HCT116 (cell line): Measurements from ENCODE around the gene GFOD1. TPM values are rescaled to one million over a fixed set of nuclear protein-coding genes. Genes with fewer than 3 reads are reported as not detected.

ENCODE experiments used
- ATAC-seq: fragments of 200-7000 bp; cut with Tn5 transposase; 2 replicates; pipeline ENCODE4 v1.9.1; 2020; ENCODE audit warnings: mild to moderate bottlenecking, moderate library complexity
- BruUV-seq: library from RNA; stranded (reverse); fragments of 400-500 nt; replicated peaks from 2 replicates; lab custom pipeline; 2021; lab: Mats Ljungman, UMichigan
- CTCF ChIA-PET: fragments of 300-600 bp; sonication (Branson Sonifier 250); formaldehyde crosslinking; loops from one replicate; lab custom pipeline; 2021; ENCODE audit warnings: antibody characterized with exemption; lab: Charles Lee
- POLR2A ChIA-PET: fragments of 300-600, 350-600 bp; sonication (Branson Sonifier 250); formaldehyde crosslinking; loops from one replicate; lab custom pipeline; 2021; ENCODE audit warnings: antibody characterized with exemption; lab: Charles Lee
- RAD21 ChIA-PET, 2 experiments: fragments of 300-600 bp; sonication (Branson Sonifier 250); formaldehyde crosslinking; loops; one replicate each; lab custom pipeline; 2023; ENCODE audit warnings: low total read pairs in 2 of 2; ENCODE audit not compliant: uncharacterized antibody in 2 of 2, unreplicated experiment in 2 of 2, low non-redundant PET in 1 of 2; lab: Charles Lee
- DNase-seq: peaks from one replicate; pipeline ENCODE4 v3.0.0-alpha.2; 2010; ENCODE audit warnings: low read depth, low spot score
- H2AFZ ChIP-seq: fragments of 200-600 bp; shearing (Covaris generic), sonication (generic); 2 replicates; pipeline ENCODE4 v1.6.1; 2017; ENCODE audit warnings: low read depth, mixed run types, mixed read lengths, antibody characterized with exemption, low read length; ENCODE audit not compliant: poor library complexity, severe bottlenecking
- H3K27ac ChIP-seq: 2 replicates; pipeline ENCODE4 v1.5.1; 2012; ENCODE audit warnings: low read depth, low read length
- H3K27me3 ChIP-seq: fragments of 200-600 bp; sonication (generic); 2 replicates; pipeline ENCODE4 v1.6.1; 2016; ENCODE audit warnings: mixed run types, low read length, mixed read lengths; ENCODE audit not compliant: insufficient read depth
- H3K36me3 ChIP-seq, 2 experiments: fragments of 200-500 bp in 1 of 2; fragments of 200-600 bp in 1 of 2; sonication (Bioruptor generic) in 1 of 2; sonication (generic) in 1 of 2; 2 replicates each; pipeline versions ENCODE4 v1.5.1 to v1.6.1; 2014 to 2016; ENCODE audit warnings: low read length in 2 of 2, inconsistent platforms in 1 of 2, mixed read lengths in 1 of 2, mixed run types in 1 of 2; ENCODE audit not compliant: insufficient read depth in 2 of 2, control insufficient read depth in 1 of 2
- H3K4me1 ChIP-seq, 2 experiments: fragments of 200-600 bp in 1 of 2; sonication (generic) in 1 of 2; 2 replicates each; pipeline versions ENCODE4 v1.5.1 to v1.6.1; 2012 to 2017; ENCODE audit warnings: low read length in 2 of 2, inconsistent platforms in 1 of 2, mild to moderate bottlenecking in 1 of 2, mixed read lengths in 1 of 2, mixed run types in 1 of 2, moderate library complexity in 1 of 2; ENCODE audit not compliant: insufficient read depth in 2 of 2, control insufficient read depth in 1 of 2
- H3K4me2 ChIP-seq: fragments of 200-600 bp; sonication (generic); 2 replicates; pipeline ENCODE4 v1.6.1; 2017; ENCODE audit warnings: mixed run types, low read length, mixed read lengths
- H3K4me3 ChIP-seq, 2 experiments: fragments of 200-600 bp in 1 of 2; sonication (generic) in 1 of 2; replicated peaks in 1 of 2; 2 replicates each; pipeline ENCODE4 v1.5.1; 2011 to 2016; ENCODE audit warnings: low read length in 2 of 2, control low read depth in 1 of 2, low read depth in 1 of 2, mild to moderate bottlenecking in 1 of 2, mixed read lengths in 1 of 2, mixed run types in 1 of 2
- H3K79me2 ChIP-seq: fragments of 200-600 bp; sonication (generic); 2 replicates; pipeline ENCODE4 v1.6.1; 2017; ENCODE audit warnings: mild to moderate bottlenecking, mixed run types, low read length, moderate library complexity, mixed read lengths; ENCODE audit not compliant: insufficient read depth
- H3K9ac ChIP-seq: fragments of 200-600 bp; sonication (generic); 2 replicates; pipeline ENCODE4 v1.6.1; 2016; ENCODE audit warnings: low read length, mixed read lengths
- H3K9me2 ChIP-seq: fragments of 200-600 bp; sonication (generic), shearing (Covaris generic); 2 replicates; pipeline ENCODE4 v1.6.1; 2017; ENCODE audit warnings: mixed run types, mild to moderate bottlenecking, moderate library complexity; ENCODE audit not compliant: insufficient read depth
- H3K9me3 ChIP-seq, 2 experiments: fragments of 200-500 bp in 1 of 2; fragments of 200-600 bp in 1 of 2; sonication (Bioruptor generic) in 1 of 2; sonication (generic) in 1 of 2; 2 replicates each; pipeline ENCODE4 v1.6.1; 2014 to 2017; ENCODE audit warnings: low read length in 2 of 2, mixed read lengths in 2 of 2, inconsistent platforms in 1 of 2, low read depth in 1 of 2, mild to moderate bottlenecking in 1 of 2, mixed run types in 1 of 2, moderate library complexity in 1 of 2; ENCODE audit not compliant: control insufficient read depth in 1 of 2, insufficient read depth in 1 of 2
- H4K20me1 ChIP-seq: fragments of 200-600 bp; sonication (generic), shearing (Covaris generic); 2 replicates; pipeline ENCODE4 v1.6.1; 2017; ENCODE audit warnings: mixed run types, mild to moderate bottlenecking, moderate library complexity; ENCODE audit not compliant: insufficient read depth
- CEBPB ChIP-seq: IDR thresholded peaks from 2 replicates; pipeline ENCODE4 v1.6.1; 2012; ENCODE audit warnings: low read depth
- EGR1 ChIP-seq: IDR thresholded peaks from 2 replicates; pipeline ENCODE4 v1.6.1; 2012; ENCODE audit warnings: low read depth
- ELF1 ChIP-seq: IDR thresholded peaks from 2 replicates; pipeline ENCODE4 v1.6.1; 2012; ENCODE audit warnings: low read depth, borderline replicate concordance
- EZH2phosphoT487 ChIP-seq: fragments of 200-600 bp; IDR thresholded peaks from 2 replicates; pipeline ENCODE4 v1.6.1; 2018; ENCODE audit warnings: antibody characterized with exemption, borderline replicate concordance
- FOSL1 ChIP-seq: IDR thresholded peaks from 2 replicates; pipeline ENCODE4 v1.6.1; 2012; ENCODE audit warnings: low read depth
- SP1 ChIP-seq: IDR thresholded peaks from 2 replicates; pipeline ENCODE4 v1.6.1; 2012; ENCODE audit warnings: low read depth
- SRF ChIP-seq: IDR thresholded peaks from 2 replicates; pipeline ENCODE4 v1.6.1; 2012; ENCODE audit warnings: low read depth
- YY1 ChIP-seq: IDR thresholded peaks from 2 replicates; pipeline ENCODE4 v1.6.1; 2011; ENCODE audit warnings: low read length, low read depth, moderate library complexity, mild to moderate bottlenecking; ENCODE audit not compliant: insufficient replicate concordance; ENCODE audit errors: extremely low read depth
- ZNF274 ChIP-seq: fragments of 200-500 bp; sonication (Bioruptor generic); IDR thresholded peaks from 2 replicates; pipeline ENCODE4 v1.6.1; 2014; ENCODE audit warnings: mild to moderate bottlenecking, low read depth, low read length, inconsistent platforms
- intact Hi-C: fragments of 100-400 bp; cut with micrococcal nuclease; formaldehyde crosslinking; loops from 2 replicates; pipeline ENCODE4 v1.10.0; 2022
- total RNA-seq: library from RNA; stranded (reverse); gene quantifications from one replicate; pipeline ENCODE4 v1.2.1, GENCODE V29; 2021; ENCODE audit not compliant: unreplicated experiment
- TF ChIP-seq, protein P1 (sequence below): IDR thresholded peaks from 2 replicates; pipeline ENCODE4 v1.6.1; 2011; ENCODE audit warnings: mild to moderate bottlenecking, low read length, moderate library complexity; ENCODE audit not compliant: insufficient replicate concordance; ENCODE audit errors: extremely low read depth
- TF ChIP-seq, protein P2 (sequence below): IDR thresholded peaks from 2 replicates; pipeline ENCODE4 v1.6.1; 2012; ENCODE audit warnings: low read depth
- TF ChIP-seq, protein P3 (sequence below): IDR thresholded peaks from 2 replicates; pipeline ENCODE4 v1.6.1; 2012

GFOD1 gene
- total RNA-seq, 1 experiment from 2014 or later, result 3.8 TPM

DNA sequence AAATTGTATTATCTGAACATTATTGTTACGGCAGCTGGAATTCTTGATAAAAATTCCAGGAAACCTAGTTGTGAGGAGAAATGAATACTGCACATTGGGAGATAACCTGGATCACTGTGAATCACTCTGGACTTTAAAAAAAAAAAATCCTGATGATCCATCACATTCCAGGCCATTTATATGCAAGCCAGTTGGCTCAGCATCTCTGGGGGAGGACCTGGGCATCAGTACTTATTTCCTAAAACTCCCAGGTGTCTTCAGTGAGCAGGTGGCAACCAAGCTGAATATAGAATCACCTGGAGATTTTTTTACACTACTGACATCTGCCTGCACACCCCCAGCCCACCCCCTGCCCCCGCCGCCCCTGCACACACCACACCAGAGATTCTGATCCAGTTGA lies 47.9 kb upstream of the GFOD1 start:
- no peak overlapping the region for H3K4me3 ChIP-seq
- H3K9ac ChIP-seq, result no peak overlapping the region
- ChIA-PET RAD21 (no interaction called here), POLR2A (no interaction called here), CTCF (no interaction called here)
- no peaks in the 10 kb centered on the region for H3K27me3 ChIP-seq
- no peak overlapping the region for H3K27ac ChIP-seq
- BruUV-seq, result no TSS peak
- no peaks in the 10 kb centered on the region for H3K36me3 ChIP-seq
- no peaks in the 10 kb centered on the region for H3K9me3 ChIP-seq
- intact Hi-C loops, result no loop called here
- H3K79me2 ChIP-seq, result no peaks in the 10 kb centered on the region
- no peaks in the 10 kb centered on the region for H3K4me1 ChIP-seq
- no peaks in the 10 kb centered on the region for H3K9me2 ChIP-seq
- ATAC-seq, result no peak
- no peak overlapping the region for H3K4me2 ChIP-seq
- DNase-seq, result no peak
- no peak overlapping the region for H2AFZ ChIP-seq
- H4K20me1 ChIP-seq, result no peaks in the 10 kb centered on the region
- TF ChIP-seq, protein P1, sequence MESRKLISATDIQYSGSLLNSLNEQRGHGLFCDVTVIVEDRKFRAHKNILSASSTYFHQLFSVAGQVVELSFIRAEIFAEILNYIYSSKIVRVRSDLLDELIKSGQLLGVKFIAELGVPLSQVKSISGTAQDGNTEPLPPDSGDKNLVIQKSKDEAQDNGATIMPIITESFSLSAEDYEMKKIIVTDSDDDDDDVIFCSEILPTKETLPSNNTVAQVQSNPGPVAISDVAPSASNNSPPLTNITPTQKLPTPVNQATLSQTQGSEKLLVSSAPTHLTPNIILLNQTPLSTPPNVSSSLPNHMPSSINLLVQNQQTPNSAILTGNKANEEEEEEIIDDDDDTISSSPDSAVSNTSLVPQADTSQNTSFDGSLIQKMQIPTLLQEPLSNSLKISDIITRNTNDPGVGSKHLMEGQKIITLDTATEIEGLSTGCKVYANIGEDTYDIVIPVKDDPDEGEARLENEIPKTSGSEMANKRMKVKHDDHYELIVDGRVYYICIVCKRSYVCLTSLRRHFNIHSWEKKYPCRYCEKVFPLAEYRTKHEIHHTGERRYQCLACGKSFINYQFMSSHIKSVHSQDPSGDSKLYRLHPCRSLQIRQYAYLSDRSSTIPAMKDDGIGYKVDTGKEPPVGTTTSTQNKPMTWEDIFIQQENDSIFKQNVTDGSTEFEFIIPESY, result no peak
- no peak for TF ChIP-seq EZH2phosphoT487
- no peak for TF ChIP-seq ELF1

DNA sequence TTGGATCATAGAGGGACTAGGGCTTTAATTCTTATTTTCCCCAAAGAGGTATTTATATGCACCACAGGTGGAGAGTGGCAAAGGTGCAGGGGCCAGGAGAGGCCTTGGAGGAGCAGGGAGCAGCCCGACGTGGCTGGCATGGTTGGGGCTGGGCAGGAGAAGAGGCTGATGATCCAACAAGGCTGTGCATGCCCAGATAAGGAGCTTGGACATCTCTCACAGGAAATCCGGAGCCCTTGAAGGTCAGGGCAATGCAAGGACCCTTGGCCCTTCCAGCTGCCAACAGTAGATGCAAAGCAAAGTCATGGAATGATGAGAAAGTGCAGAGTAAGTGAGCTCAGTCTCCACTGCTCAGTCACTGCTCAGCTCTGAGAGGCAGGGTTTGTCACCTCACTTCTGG lies 47.1 kb upstream of the GFOD1 start:
- ChIA-PET CTCF (no interaction called here), RAD21 (no interaction called here), POLR2A (no interaction called here)
- no peaks in the 10 kb centered on the region for H3K79me2 ChIP-seq
- no peak overlapping the region for H3K9ac ChIP-seq
- no peaks in the 10 kb centered on the region for H4K20me1 ChIP-seq
- no peak overlapping the region for H2AFZ ChIP-seq
- no peaks in the 10 kb centered on the region for H3K9me3 ChIP-seq
- intact Hi-C loops, result no loop called here
- no peaks in the 10 kb centered on the region for H3K9me2 ChIP-seq
- no peaks in the 10 kb centered on the region for H3K27me3 ChIP-seq
- no TSS peak for BruUV-seq
- no peak for ATAC-seq
- no peak overlapping the region for H3K27ac ChIP-seq
- no peaks in the 10 kb centered on the region for H3K4me1 ChIP-seq
- H3K36me3 ChIP-seq, result no peaks in the 10 kb centered on the region
- no peak overlapping the region for H3K4me2 ChIP-seq
- H3K4me3 ChIP-seq, result no peak overlapping the region
- TF ChIP-seq SRF, result no peak
- TF ChIP-seq, protein P2, sequence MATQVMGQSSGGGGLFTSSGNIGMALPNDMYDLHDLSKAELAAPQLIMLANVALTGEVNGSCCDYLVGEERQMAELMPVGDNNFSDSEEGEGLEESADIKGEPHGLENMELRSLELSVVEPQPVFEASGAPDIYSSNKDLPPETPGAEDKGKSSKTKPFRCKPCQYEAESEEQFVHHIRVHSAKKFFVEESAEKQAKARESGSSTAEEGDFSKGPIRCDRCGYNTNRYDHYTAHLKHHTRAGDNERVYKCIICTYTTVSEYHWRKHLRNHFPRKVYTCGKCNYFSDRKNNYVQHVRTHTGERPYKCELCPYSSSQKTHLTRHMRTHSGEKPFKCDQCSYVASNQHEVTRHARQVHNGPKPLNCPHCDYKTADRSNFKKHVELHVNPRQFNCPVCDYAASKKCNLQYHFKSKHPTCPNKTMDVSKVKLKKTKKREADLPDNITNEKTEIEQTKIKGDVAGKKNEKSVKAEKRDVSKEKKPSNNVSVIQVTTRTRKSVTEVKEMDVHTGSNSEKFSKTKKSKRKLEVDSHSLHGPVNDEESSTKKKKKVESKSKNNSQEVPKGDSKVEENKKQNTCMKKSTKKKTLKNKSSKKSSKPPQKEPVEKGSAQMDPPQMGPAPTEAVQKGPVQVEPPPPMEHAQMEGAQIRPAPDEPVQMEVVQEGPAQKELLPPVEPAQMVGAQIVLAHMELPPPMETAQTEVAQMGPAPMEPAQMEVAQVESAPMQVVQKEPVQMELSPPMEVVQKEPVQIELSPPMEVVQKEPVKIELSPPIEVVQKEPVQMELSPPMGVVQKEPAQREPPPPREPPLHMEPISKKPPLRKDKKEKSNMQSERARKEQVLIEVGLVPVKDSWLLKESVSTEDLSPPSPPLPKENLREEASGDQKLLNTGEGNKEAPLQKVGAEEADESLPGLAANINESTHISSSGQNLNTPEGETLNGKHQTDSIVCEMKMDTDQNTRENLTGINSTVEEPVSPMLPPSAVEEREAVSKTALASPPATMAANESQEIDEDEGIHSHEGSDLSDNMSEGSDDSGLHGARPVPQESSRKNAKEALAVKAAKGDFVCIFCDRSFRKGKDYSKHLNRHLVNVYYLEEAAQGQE, result no peak
- TF ChIP-seq EZH2phosphoT487, result no peak
- TF ChIP-seq, protein P3, sequence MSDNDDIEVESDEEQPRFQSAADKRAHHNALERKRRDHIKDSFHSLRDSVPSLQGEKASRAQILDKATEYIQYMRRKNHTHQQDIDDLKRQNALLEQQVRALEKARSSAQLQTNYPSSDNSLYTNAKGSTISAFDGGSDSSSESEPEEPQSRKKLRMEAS, result no peak
- TF ChIP-seq YY1, result no peak
- no peak for TF ChIP-seq EGR1
- no peak for TF ChIP-seq SP1
- TF ChIP-seq FOSL1, result no peak
- no peak for TF ChIP-seq ZNF274
- no peak for TF ChIP-seq CEBPB
- no peak for DNase-seq
